ENCODE data around the gene BCL11B.

Gene BCL11B

GRCh38 chr14:99224116-99224910 is 47.7 kb downstream of the BCL11B start:
- no peak for DNase-seq (ENCODE audit: low read depth)

- no peak for DNase-seq (ENCODE audit: low read depth)
Observed at GRCh38 chr14:99221445-99221844, 50.6 kb downstream of the BCL11B start.

- no peak for DNase-seq (ENCODE audit: low read depth)
Observed at GRCh38 chr14:99217066-99217955, 54.7 kb downstream of the BCL11B start.

- no peak for DNase-seq (ENCODE audit: low read depth)
Observed at GRCh38 chr14:99216191-99216590, 55.8 kb downstream of the BCL11B start.

DNA sequence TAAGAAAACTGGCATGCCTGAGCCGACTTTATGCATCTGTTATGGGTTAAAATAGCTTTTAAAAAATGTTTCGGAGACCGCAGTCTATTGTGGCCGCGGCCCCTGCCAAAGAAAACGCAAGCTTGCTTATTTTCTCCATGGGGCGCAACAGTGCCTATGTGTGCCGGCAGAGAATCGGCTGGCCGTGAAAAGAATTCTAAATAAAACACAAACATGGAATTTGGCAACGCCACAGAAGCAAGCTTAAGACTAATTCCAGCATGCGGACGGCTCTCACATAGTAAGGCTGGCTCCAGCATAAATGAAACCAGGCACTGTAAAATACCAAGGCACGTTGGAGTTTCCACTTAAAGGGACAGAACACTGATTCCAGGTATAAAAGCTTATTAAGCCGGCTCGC is 56.7 kb downstream of the BCL11B start:
- DNase-seq (ENCODE audit: low read depth) = no peak

- no peak for DNase-seq (ENCODE audit: low read depth)
Observed at GRCh38 chr14:99214701-99215100, 57.3 kb downstream of the BCL11B start.

DNA sequence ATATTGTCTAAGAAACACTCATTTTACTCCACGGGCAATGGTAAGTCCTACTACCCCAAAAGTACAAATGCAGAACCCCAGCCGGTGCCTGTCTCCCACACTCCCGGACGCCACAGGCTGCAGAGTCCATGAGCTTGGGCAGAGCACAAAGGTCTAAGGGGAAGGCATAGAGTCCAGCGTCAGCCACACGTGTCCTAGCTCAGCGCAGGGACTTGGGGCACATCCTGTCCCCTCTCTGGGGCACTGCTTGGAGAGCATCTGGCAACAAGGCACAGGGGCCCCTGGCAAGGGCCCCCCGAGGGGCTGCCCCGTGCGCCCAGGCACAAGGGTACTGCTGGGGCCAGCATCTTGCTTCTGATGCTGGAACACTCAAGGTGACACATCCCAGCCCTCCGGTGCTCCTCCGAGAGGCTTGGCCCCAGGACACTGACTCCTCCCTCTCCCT is 58.4 kb downstream of the BCL11B start:
- DNase-seq (ENCODE audit: low read depth) = no peak

DNA sequence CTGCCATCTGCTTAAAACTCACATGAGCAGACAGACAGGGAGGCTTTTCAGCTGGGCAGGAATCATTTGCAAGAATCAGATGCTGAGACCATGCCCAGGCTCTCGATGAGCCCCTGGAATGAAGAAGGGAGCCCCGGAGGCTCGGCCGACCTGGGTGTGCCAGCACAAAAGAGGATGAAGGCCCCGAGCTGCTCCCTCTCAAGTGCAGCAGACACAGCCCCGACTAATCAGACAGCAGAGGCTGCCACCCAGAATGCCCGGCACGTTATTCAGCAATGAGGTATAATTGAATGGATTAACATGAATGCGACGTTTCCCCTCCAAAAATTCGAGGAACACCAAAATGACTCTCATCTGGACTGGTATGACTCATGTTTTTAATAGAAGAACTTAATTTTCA is 58.9 kb downstream of the BCL11B start:
- DNase-seq (ENCODE audit: low read depth) = no peak

DNA sequence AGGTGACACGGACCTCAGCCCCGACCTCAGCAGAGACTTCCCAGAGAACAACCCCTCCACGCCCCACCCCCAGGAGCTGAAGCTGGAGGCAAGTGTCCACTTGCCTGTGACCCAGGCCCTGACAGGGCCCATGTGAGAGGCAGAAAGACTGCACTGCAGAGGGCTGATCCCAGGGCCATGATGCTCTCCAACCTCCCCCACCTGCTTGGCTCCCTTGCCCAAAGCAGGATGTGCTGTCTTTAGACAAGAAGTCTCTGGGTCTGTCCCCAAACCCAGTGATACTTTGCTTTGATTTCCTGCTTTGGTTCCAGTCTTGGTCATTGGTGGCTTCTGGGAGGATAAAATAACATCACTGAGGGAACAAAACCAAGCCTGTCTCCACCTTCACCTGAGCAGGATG is 59.4 kb downstream of the BCL11B start:
- no peak for DNase-seq (ENCODE audit: low read depth)

GRCh38 chr14:99212199-99212598 is 59.8 kb downstream of the BCL11B start:
- no peak for DNase-seq (ENCODE audit: low read depth)

DNA sequence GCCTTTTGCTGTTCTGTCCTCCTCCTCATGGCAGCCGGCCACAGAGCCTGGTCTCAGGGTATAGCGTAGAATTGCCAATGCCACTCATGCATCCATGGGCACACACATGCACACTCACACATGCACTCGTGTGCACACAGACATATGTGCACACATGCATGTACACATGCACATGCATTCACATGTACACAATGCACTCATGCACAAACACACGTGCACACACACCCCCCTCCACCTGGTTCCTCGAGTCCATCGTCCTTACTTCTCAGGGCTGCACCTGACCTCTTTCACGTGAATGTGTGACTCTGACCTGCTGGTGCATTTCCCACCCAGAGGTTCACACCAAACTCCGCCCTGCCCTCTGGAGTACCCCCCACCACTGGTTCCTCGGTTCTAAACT is 60.6 kb downstream of the BCL11B start:
- DNase-seq (ENCODE audit: low read depth) = no peak

DNA sequence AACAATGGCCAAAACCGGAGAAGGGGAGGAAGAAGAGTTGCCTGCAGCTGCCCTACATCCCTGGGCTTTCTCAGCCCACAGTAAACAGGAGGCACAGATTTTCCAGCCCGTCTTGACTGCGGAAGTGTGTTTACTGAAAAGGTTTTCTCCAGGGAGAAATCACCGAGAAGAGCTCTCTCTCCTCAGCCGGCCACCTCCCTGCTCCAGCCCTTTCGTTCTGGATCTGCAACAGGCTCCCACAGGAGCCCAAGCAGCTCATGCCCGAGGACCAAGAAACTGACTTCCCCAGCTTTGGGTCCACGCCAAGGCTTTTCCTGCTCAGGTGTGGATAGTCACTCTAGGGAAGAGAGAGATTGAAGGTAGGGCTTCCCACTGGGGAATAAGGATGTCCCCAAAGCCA is 61.7 kb downstream of the BCL11B start:
- no peak for DNase-seq (ENCODE audit: low read depth)

GRCh38 chr14:99209409-99209808 is 62.6 kb downstream of the BCL11B start:
- DNase-seq (ENCODE audit: low read depth) = no peak

- no peak for DNase-seq (ENCODE audit: low read depth)
Observed at GRCh38 chr14:99208318-99208717, 63.7 kb downstream of the BCL11B start.

GRCh38 chr14:99207456-99207855 is 64.5 kb downstream of the BCL11B start:
- DNase-seq (ENCODE audit: low read depth) = no peak

- DNase-seq (ENCODE audit: low read depth) = no peak
Observed at GRCh38 chr14:99206090-99206489, 65.9 kb downstream of the BCL11B start.

DNA sequence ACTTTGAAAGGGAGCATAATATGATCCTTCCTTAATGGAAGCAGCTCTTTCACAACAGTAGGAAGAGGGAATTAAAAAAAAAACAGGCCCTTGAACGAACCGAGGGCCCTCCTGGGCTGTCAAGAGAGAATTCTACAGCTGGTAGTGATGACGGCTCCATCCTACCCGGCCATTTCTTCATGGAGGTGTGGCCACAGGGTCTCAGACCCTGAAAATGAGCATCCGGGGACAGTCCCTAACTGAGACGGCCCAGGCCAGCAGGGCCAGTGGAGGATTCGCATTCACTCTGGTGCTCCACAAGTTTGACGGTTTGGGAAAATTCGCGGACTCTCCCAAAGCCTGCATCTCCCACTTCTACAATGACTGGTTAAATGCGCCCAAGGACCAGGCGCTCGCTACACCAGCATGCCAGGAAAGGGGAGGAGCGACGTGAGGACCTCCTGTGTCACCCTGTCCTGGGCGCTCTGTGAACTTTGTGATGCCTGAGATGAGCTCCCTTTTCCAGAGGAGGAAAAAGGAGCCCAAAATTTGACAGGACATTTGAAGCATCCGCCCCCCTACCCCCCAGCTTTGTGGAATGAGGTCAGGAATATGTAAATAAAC is 66.8 kb downstream of the BCL11B start:
- no peak for DNase-seq (ENCODE audit: low read depth)

- DNase-seq (ENCODE audit: low read depth) = no peak
Observed at GRCh38 chr14:99203801-99204200, 68.2 kb downstream of the BCL11B start.

DNA sequence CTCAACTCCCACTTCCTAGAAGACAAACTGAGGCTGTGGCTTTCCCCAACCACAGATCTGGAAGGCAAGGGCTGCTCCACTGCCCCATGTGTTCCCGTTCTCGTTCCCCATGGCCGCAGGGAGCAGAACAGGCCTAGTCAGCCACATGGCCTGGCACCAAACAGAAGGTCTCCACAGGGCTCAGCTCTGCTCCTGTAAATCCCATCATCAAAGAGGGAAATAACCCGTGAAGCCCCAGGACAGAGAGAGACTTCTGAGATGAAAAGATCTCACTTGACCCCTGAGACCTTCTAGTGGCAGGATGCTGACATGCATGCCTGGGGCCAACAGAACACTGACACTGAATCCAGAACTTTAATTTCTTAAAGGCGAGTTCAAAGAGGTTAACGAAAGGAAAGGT is 68.9 kb downstream of the BCL11B start:
- DNase-seq (ENCODE audit: low read depth) = no peak

DNA sequence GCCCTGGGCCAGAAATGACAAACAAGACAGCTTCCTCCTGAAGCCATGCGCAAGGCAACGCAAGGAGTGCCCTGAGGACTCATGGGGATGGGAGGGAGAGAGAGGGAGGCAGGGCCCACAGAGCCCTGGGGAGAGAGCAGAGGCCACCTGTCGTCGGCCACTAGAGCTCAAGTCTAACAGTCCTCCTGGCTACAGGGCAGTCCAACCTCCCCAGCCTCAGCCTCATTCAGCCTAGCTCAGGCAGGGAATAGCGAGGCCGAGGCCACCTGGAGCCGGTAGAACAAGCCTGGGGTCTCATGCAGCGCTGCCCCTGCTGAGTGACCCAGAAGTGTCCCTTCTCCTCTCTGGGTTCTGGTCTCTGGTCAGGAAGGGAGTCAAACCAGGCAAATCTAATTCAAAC is 69.5 kb downstream of the BCL11B start:
- no peak for DNase-seq (ENCODE audit: low read depth)

GRCh38 chr14:99201351-99202073 is 70.5 kb downstream of the BCL11B start:
- DNase-seq (ENCODE audit: low read depth) = no peak

DNA sequence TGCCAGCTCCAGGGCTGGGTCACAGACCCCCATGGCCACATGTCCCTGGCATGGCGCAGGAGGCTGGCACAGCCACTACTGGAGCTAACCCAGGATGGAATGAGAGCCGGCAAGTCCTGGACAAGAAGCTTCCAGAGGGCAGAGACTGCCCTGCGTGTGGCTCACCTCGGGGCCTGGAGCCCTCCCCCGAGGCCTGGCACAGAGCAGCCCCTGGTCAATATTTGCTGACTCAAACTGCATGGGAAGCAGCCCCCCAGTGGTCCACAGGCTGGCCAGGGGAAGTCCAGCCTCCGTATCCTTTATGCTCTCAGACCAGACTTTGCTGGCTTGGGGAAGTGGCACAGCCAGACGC is 71.4 kb downstream of the BCL11B start:
- DNase-seq (ENCODE audit: low read depth) = no peak

All from stimulated activated CD8-positive, alpha-beta memory T cell treated with anti-CD3 and anti-CD28 coated beads, Interleukin-7, amount 100 ng/mL, for 24 hours (primary cell).